HG03521 (cell line): ENCODE data around the gene MAML3.

Experiments used
- ATAC-seq: cut with Tn5 transposase; IDR thresholded peaks from one replicate; pipeline ENCODE4 v1.9.1; 2021; ENCODE audit warnings: mild to moderate bottlenecking, moderate library complexity; ENCODE audit not compliant: unreplicated experiment

Gene MAML3

GRCh38 chr4:139934708-139935195 is 219.2 kb downstream of the MAML3 start:
- ATAC-seq, result no peak

- ATAC-seq, result no peak
Observed at GRCh38 chr4:139934057-139934707, 219.8 kb downstream of the MAML3 start.

GRCh38 chr4:139933541-139933940 is 220.4 kb downstream of the MAML3 start:
- ATAC-seq, result no peak

GRCh38 chr4:139933104-139933503 is 220.9 kb downstream of the MAML3 start:
- ATAC-seq, result no peak

GRCh38 chr4:139924782-139925181 is 229.2 kb downstream of the MAML3 start:
- ATAC-seq, result no peak

- ATAC-seq, result no peak
Observed at GRCh38 chr4:139922406-139923024, 231.5 kb downstream of the MAML3 start.

GRCh38 chr4:139921429-139922184 is 232.4 kb downstream of the MAML3 start:
- ATAC-seq, result no peak

GRCh38 chr4:139920486-139921002 is 233.4 kb downstream of the MAML3 start:
- ATAC-seq, result no peak

- no peak for ATAC-seq
Observed at GRCh38 chr4:139919521-139919920, 234.5 kb downstream of the MAML3 start.

- ATAC-seq, result no peak
Observed at GRCh38 chr4:139919004-139919403, 235.0 kb downstream of the MAML3 start.

- ATAC-seq, result no peak
Observed at GRCh38 chr4:139918591-139918990, 235.4 kb downstream of the MAML3 start.

GRCh38 chr4:139917896-139918295 is 236.1 kb downstream of the MAML3 start:
- ATAC-seq, result no peak

- ATAC-seq, result no peak
Observed at GRCh38 chr4:139916041-139916440, 237.9 kb downstream of the MAML3 start.

- no peak for ATAC-seq
Observed at GRCh38 chr4:139915037-139915436, 238.9 kb downstream of the MAML3 start.

- ATAC-seq, result no peak
Observed at GRCh38 chr4:139913995-139914598, 239.9 kb downstream of the MAML3 start.

- no peak for ATAC-seq
Observed at GRCh38 chr4:139913398-139913990, 240.5 kb downstream of the MAML3 start.

GRCh38 chr4:139912445-139912844 is 241.5 kb downstream of the MAML3 start:
- no peak for ATAC-seq

GRCh38 chr4:139910106-139910505 is 243.9 kb downstream of the MAML3 start:
- no peak for ATAC-seq

- no peak for ATAC-seq
Observed at GRCh38 chr4:139908636-139909437, 245.1 kb downstream of the MAML3 start.
